C4-2B (cell line): ENCODE measurements around the gene AKAP3.

Source experiments
- CTCF ChIP-seq: fragments of 450-650 bp; conservative IDR thresholded peaks from 2 replicates; pipeline ENCODE4 v1.5.1; 2017; ENCODE audit warnings: mild to moderate bottlenecking
- ZFX ChIP-seq: fragments of 450-650 bp; IDR thresholded peaks from 2 replicates; pipeline ENCODE4 v1.6.1; 2017

- TF ChIP-seq CTCF (no peak), ZFX (no peak)
Observed at GRCh38 chr12:4649358-4649661, 459 bp upstream of the AKAP3 start.
